Fibroblast of skin of left quadriceps (primary cell): Measurements from ENCODE around the gene SOD3.

ENCODE experiments used
- DNase-seq, 2 experiments: peaks; one replicate each; pipeline ENCODE4 v3.0.0-alpha.2; 2013; ENCODE audit warnings: low read depth in 2 of 2

The SOD3 gene

GRCh38 chr4:24775032-24775605 lies 20.3 kb upstream of the SOD3 start:
- peak; percentile 85 for DNase-seq

GRCh38 chr4:24775750-24776149 lies 19.6 kb upstream of the SOD3 start:
- no peak for DNase-seq

- no peak for DNase-seq
Observed at GRCh38 chr4:24777536-24778463, 17.6 kb upstream of the SOD3 start.

GRCh38 chr4:24778464-24779225 lies 16.7 kb upstream of the SOD3 start:
- DNase-seq = peak; percentile 98 to 99

- no peak for DNase-seq
Observed at GRCh38 chr4:24780936-24781495, 14.4 kb upstream of the SOD3 start.

- no peak for DNase-seq
Observed at GRCh38 chr4:24781999-24782745, 13.2 kb upstream of the SOD3 start.

- DNase-seq = no peak
Observed at GRCh38 chr4:24783506-24783905, 11.9 kb upstream of the SOD3 start.

- DNase-seq = no peak
Observed at GRCh38 chr4:24791043-24791442, 4.3 kb upstream of the SOD3 start.

- no peak for DNase-seq
Observed at GRCh38 chr4:24792552-24792951, 2.8 kb upstream of the SOD3 start.

GRCh38 chr4:24793219-24794005 lies 2.0 kb upstream of the SOD3 start:
- DNase-seq = no peak

GRCh38 chr4:24794051-24794450 lies 1.3 kb upstream of the SOD3 start:
- no peak for DNase-seq

- DNase-seq = no peak
Observed at GRCh38 chr4:24794480-24794879, 893 bp upstream of the SOD3 start.

- DNase-seq = no peak
Observed at GRCh38 chr4:24795666-24796381, 451 bp downstream of the SOD3 start.

GRCh38 chr4:24796620-24797019 lies 1.2 kb downstream of the SOD3 start:
- DNase-seq = no peak

- no peak for DNase-seq
Observed at GRCh38 chr4:24798036-24798610, 2.8 kb downstream of the SOD3 start.

GRCh38 chr4:24799196-24799543 lies 3.8 kb downstream of the SOD3 start:
- no peak for DNase-seq

GRCh38 chr4:24799544-24800324 lies 4.4 kb downstream of the SOD3 start:
- no peak for DNase-seq

GRCh38 chr4:24800325-24800895 lies 5.0 kb downstream of the SOD3 start:
- no peak for DNase-seq
